ENCODE data around the gene FKBP1A. TPM values are rescaled to one million over a fixed set of nuclear protein-coding genes. Genes with fewer than 3 reads are reported as not detected.

Gene FKBP1A
- total RNA-seq, 1 donor from 2014 or later: 187 TPM

GRCh38 chr20:1371202-1371782 lies 21.6 kb downstream of the FKBP1A start:
- H3K9me3 Mint-ChIP-seq (ENCODE audit: unreplicated experiment): no peaks in the 10 kb centered on the region
- DNase-seq (ENCODE audit: extremely low spot score, unreplicated experiment): no peak
- H3K4me1 Mint-ChIP-seq (ENCODE audit: unreplicated experiment): peaks cover 52% of the 10 kb centered on the region
- H3K27me3 Mint-ChIP-seq (ENCODE audit: unreplicated experiment): no peaks in the 10 kb centered on the region
- H3K27ac Mint-ChIP-seq (ENCODE audit: unreplicated experiment): peak overlapping the region; percentile 82
- no peak overlapping the region for H3K4me3 Mint-ChIP-seq (ENCODE audit: unreplicated experiment)
- TF ChIP-seq CTCF (IDR thresholded peaks at IDR 0.05): no peak
- peaks cover 28% of the 10 kb centered on the region for H3K36me3 Mint-ChIP-seq (ENCODE audit: unreplicated experiment)

- H3K27ac Mint-ChIP-seq (ENCODE audit: unreplicated experiment): peak overlapping the region; percentile 82
- TF ChIP-seq CTCF (IDR thresholded peaks at IDR 0.05): no peak
- no peaks in the 10 kb centered on the region for H3K27me3 Mint-ChIP-seq (ENCODE audit: unreplicated experiment)
- H3K4me3 Mint-ChIP-seq (ENCODE audit: unreplicated experiment): no peak overlapping the region
- no peaks in the 10 kb centered on the region for H3K9me3 Mint-ChIP-seq (ENCODE audit: unreplicated experiment)
- H3K36me3 Mint-ChIP-seq (ENCODE audit: unreplicated experiment): peaks cover 28% of the 10 kb centered on the region
- H3K4me1 Mint-ChIP-seq (ENCODE audit: unreplicated experiment): peaks cover 45% of the 10 kb centered on the region
- DNase-seq (ENCODE audit: extremely low spot score, unreplicated experiment): no peak
Observed at GRCh38 chr20:1370548-1371110, 22.2 kb downstream of the FKBP1A start.

GRCh38 chr20:1369970-1370369 lies 22.9 kb downstream of the FKBP1A start:
- Mint-ChIP-seq H3K27ac (ENCODE audit: unreplicated experiment) (peak overlapping the region; percentile 35), H3K27me3 (ENCODE audit: unreplicated experiment) (no peaks in the 10 kb centered on the region), H3K9me3 (ENCODE audit: unreplicated experiment) (no peaks in the 10 kb centered on the region), H3K36me3 (ENCODE audit: unreplicated experiment) (peaks cover 30% of the 10 kb centered on the region), H3K4me1 (ENCODE audit: unreplicated experiment) (peaks cover 39% of the 10 kb centered on the region), H3K4me3 (ENCODE audit: unreplicated experiment) (no peak overlapping the region)
- no peak for TF ChIP-seq CTCF (IDR thresholded peaks at IDR 0.05)
- DNase-seq (ENCODE audit: extremely low spot score, unreplicated experiment): no peak

GRCh38 chr20:1368448-1369199 lies 24.2 kb downstream of the FKBP1A start:
- peak overlapping the region; percentile 55 for H3K27ac Mint-ChIP-seq (ENCODE audit: unreplicated experiment)
- no peak overlapping the region for H3K4me3 Mint-ChIP-seq (ENCODE audit: unreplicated experiment)
- peaks cover 27% of the 10 kb centered on the region for H3K36me3 Mint-ChIP-seq (ENCODE audit: unreplicated experiment)

More at GRCh38 chr20:1368448-1369199, 24.2 kb downstream of the FKBP1A start:
- H3K9me3 Mint-ChIP-seq (ENCODE audit: unreplicated experiment): no peaks in the 10 kb centered on the region
- no peak for TF ChIP-seq CTCF (IDR thresholded peaks at IDR 0.05)
- no peaks in the 10 kb centered on the region for H3K27me3 Mint-ChIP-seq (ENCODE audit: unreplicated experiment)
- no peak for DNase-seq (ENCODE audit: extremely low spot score, unreplicated experiment)
- peaks cover 39% of the 10 kb centered on the region for H3K4me1 Mint-ChIP-seq (ENCODE audit: unreplicated experiment)
